Duodenal mucosa (tissue), 2 donors: ENCODE results near the gene ARCN1.
"Not testable (repeated sequence)": the region's sequence is repeated elsewhere in the genome, so short reads cannot be mapped to it uniquely, and the experiment has no call there.

Experiments used
- H3K27ac ChIP-seq: one replicate; pipeline ENCODE4 v1.7.0; 2013; ENCODE audit warnings: low read depth, low read length
- H3K27me3 ChIP-seq, 2 donors: one replicate each; pipeline ENCODE4 v1.7.0; 2013; ENCODE audit warnings: low read length in 2 of 2, control low read depth in 1 of 2; ENCODE audit not compliant: insufficient read depth in 2 of 2, control insufficient read depth in 1 of 2
- H3K36me3 ChIP-seq, 2 donors: one replicate each; pipeline ENCODE4 v1.7.0; 2013; ENCODE audit warnings: low read length in 2 of 2, control low read depth in 1 of 2; ENCODE audit not compliant: insufficient read depth in 2 of 2, control insufficient read depth in 1 of 2
- H3K4me1 ChIP-seq, 2 donors: one replicate each; pipeline ENCODE4 v1.7.0; 2013; ENCODE audit warnings: low read length in 2 of 2, control low read depth in 1 of 2; ENCODE audit not compliant: insufficient read depth in 2 of 2, control insufficient read depth in 1 of 2
- H3K4me3 ChIP-seq, 2 donors: one replicate each; pipeline ENCODE4 v1.7.0; 2013; ENCODE audit warnings: low read length in 2 of 2, low read depth in 1 of 2
- H3K9ac ChIP-seq, 2 donors: one replicate each; pipeline ENCODE4 v1.7.0; 2013; ENCODE audit warnings: low read length in 2 of 2, low read depth in 1 of 2
- H3K9me3 ChIP-seq, 2 donors: one replicate each; pipeline ENCODE4 v1.7.0; 2013; ENCODE audit warnings: low read length in 2 of 2, control low read depth in 1 of 2; ENCODE audit not compliant: control insufficient read depth in 1 of 2

Gene ARCN1

DNA sequence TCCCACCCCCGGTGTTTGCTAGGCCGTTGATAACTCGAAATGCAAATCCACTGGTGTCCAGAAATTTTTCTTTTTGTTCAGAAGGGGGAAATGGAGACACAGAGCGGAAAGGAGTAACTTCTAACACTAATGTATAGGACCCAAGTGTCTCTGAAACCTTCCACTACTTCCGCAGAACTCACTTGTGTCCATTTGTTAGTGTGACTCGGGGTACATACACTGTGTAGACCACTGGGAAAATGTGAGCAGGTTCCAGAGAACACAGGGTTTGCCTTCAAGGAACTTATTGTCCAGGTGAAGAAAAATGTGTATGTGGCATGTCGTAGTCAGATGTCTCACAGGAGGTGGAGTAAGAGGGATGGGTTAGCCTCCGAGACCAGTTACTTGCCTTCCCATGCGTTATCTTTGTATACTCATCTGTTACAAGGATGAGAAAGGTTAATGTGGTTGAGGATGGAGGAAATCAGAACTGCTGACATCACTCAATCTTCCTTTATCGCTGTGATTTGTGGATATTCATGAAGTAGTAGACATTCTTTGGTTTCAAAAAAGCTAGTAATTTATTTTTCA is 857 bp downstream of the ARCN1 start:
- no peaks in the 10 kb centered on the region for H3K27me3 ChIP-seq
- peaks cover 0 to 7% of the 10 kb centered on the region in 2 donors for H3K36me3 ChIP-seq
- peak overlapping the region; percentile 96 for H3K27ac ChIP-seq
- H3K4me3 ChIP-seq = peak overlapping the region; percentile 90 to 96
- no peaks in the 10 kb centered on the region for H3K9me3 ChIP-seq
- peak overlapping the region; percentile 98 to 99 for H3K9ac ChIP-seq
- peaks cover 26 to 28% of the 10 kb centered on the region in 2 donors for H3K4me1 ChIP-seq

DNA sequence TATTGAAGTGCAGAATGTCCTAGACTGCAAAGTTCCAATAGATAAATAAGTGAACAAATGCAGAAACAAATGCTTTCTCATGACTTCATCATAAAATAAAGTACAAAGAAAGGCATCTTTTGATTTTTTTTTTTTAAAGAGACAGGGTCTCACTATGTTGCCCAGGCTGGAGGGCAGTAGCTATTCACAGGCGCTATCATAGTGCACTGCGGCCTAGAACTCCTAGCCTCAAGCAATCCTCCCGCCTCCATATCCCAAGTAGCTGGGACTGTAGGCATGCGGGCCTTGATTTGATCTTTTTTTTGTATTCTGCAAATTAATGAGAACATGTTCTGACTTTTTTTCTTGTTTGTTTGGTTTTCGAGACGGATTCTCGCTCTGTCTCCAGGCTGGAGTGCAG is 2.4 kb downstream of the ARCN1 start:
- H3K4me1 ChIP-seq = peaks cover 26 to 28% of the 10 kb centered on the region in 2 donors
- H3K27ac ChIP-seq = no peak overlapping the region
- H3K36me3 ChIP-seq = peaks cover 0 to 7% of the 10 kb centered on the region in 2 donors
- H3K9me3 ChIP-seq = no peaks in the 10 kb centered on the region
- no peak overlapping the region for H3K9ac ChIP-seq
- no peaks in the 10 kb centered on the region for H3K27me3 ChIP-seq
- H3K4me3 ChIP-seq = peak overlapping the region; percentile 21 to 90

DNA sequence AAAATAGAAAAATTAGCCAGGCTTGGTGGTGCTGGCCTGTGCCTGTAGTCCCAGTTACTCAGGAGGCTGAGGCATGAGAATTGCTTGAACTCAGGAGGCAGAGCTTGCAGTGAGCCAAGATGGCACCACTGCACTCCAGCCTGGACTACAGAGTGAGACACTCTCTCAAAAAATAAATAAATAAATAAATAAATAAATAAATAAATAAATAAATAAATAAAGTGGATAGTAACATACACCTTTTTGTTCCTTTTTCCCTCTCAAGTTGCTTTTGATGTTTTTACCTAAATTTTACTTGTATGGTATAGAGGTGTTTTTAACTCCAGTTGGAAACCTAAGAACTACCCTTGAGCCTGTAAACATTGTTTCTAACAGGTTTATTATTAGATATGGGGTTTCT is 5.8 kb downstream of the ARCN1 start:
- H3K9ac ChIP-seq, H3K9me3 ChIP-seq, H3K27me3 ChIP-seq, H3K27ac ChIP-seq, H3K4me3 ChIP-seq: not testable (repeated sequence)
- peaks cover 19 to 28% of the 10 kb centered on the region in 2 donors for H3K4me1 ChIP-seq
- peaks cover 4 to 24% of the 10 kb centered on the region in 2 donors for H3K36me3 ChIP-seq

DNA sequence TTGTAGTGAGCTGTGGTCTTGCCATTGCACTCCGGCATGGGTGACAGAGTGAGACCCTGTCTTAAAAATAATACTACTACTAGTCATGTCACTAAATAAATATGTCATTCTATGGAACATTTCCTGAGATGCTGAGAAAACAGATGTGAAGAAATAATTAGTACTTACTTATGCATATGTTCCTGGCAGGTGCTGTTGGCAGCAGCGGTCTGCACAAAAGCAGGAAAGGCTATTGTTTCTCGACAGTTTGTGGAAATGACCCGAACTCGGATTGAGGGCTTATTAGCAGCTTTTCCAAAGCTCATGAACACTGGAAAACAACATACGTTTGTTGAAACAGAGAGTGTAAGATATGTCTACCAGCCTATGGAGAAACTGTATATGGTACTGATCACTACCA is 8.8 kb downstream of the ARCN1 start:
- Histone ChIP-seq H3K27ac (no peak overlapping the region), H3K36me3 (peaks cover 18 to 55% of the 10 kb centered on the region in 2 donors), H3K9ac (no peak overlapping the region), H3K9me3 (no peaks in the 10 kb centered on the region), H3K4me3 (no peak overlapping the region), H3K27me3 (no peaks in the 10 kb centered on the region), H3K4me1 (peaks cover 0 to under 1% of the 10 kb centered on the region in 2 donors)

DNA sequence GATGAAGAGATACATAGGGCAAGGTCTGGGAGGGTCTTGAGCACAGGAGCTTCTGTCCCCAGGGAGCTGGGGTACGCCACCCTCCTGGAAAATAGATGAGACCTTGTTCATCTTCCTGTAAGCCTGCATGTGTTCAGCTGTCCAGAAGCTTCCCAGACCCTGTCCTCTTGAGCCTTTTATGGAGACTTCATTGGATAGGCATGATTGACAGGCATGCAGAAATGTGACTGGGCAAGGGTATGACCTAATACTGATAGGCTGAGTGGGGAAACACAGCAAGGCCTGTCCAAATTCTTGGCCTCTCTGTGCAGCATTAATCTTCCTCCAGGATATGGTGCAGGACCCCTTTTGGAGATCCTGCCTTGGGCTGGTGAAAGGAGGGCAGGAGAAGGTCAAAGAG is 15.7 kb downstream of the ARCN1 start:
- no peak overlapping the region for H3K4me3 ChIP-seq
- H3K9ac ChIP-seq = no peak overlapping the region
- peaks cover 45 to 88% of the 10 kb centered on the region in 2 donors for H3K36me3 ChIP-seq
- no peaks in the 10 kb centered on the region for H3K4me1 ChIP-seq
- H3K9me3 ChIP-seq = no peaks in the 10 kb centered on the region
- no peak overlapping the region for H3K27ac ChIP-seq
- no peaks in the 10 kb centered on the region for H3K27me3 ChIP-seq

DNA sequence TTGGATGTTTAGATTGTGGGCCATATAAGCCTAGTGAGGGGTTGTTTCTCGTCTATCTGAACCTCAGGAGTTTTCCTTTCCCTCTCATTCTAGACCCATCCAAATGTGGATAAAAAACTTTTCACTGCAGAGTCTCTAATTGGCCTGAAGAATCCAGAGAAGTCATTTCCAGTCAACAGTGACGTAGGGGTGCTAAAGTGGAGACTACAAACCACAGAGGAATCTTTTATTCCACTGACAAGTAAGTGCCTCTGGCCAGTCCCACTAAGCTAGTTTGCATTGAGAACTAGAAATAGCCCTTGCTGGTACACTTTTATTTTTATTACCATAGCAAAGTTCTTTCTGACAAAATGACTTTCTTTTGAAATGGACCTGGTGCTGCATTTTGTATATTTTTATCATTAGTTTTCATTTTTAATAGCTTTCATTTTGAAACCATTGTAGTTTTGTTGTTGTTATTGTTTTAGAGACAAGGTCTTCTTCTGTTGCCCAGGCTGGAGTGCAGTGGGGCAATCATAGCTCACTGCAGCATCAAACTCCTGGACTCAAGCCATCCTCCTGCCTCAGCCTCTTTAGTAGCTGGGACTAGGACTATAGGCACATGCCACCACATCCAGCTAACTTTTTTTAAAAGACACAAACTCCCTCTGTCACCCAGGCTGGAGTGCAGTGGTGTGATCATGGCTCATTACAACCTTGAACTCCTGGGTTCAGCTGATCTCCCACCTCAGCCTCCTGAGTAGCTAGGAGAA is 20.6 kb downstream of the ARCN1 start:
- peaks cover 39 to 82% of the 10 kb centered on the region in 2 donors for H3K36me3 ChIP-seq
- no peak overlapping the region for H3K27ac ChIP-seq
- no peaks in the 10 kb centered on the region for H3K4me1 ChIP-seq
- no peaks in the 10 kb centered on the region for H3K27me3 ChIP-seq
- no peak overlapping the region for H3K4me3 ChIP-seq
- H3K9ac ChIP-seq = no peak overlapping the region
- H3K9me3 ChIP-seq = no peaks in the 10 kb centered on the region

DNA sequence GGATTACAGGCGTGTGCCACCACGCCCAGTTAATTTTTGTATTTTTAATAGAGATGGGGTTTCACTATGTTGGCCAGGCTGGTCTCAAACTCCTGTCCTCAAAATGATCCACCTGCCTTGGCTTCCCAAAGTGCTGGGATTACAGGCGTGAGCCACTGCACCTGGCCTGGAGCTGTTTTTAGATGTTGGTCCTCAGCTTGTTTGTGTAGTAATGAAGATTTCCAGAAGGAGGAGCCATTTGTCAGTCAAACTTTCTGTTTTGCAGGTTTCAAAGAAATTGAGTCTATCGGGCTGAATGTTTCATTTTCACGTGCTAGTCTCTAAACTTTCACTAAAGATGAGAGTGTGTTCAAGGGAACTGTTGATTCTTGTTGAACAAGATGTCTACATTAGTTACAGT is 22.8 kb downstream of the ARCN1 start:
- H3K4me1 ChIP-seq = not testable (repeated sequence)

DNA sequence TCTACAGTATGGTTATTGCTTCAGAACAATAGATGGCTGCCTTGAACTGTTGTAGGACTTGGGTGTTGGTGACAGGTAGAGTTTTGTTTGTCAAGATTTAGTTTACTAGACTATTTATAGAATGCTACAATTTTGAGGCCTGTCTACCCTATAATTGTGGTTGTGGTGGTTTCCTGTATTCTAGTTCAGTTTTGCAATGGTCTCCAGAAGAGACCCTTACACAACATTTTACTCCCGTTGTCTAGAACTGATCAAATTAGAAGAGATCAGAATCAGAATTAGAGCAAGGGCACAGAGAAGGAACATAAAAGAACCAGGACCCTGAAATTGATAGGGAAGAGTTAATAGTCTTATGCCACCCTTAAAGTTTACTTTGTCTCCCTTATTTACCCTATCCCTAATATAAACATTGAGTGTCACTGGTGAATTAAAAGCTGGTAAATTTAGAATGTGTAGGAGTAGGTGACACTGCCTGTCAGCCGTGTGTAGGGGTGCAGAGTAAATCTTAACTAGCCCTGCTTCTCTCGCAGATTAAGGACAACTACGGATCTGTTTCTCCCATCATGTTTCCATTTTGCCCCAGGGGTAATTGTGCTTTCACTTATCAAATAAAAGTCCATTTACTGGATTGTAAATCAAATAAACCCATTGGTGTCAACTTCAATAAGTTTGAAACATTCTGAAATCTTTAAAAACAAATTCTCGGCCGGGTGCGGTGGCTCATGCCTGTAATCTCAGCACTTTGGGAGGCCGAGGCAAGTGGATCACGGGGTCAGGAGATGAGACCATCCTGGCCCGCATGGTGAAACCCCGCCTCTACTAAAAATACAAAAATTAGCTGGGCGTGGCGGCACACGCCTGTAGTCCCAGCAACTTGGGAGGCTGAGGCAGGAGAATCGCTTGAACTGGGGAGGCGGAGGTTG is 24.3 kb downstream of the ARCN1 start:
- H3K4me3 ChIP-seq = no peak overlapping the region
- no peak overlapping the region for H3K9ac ChIP-seq
- H3K36me3 ChIP-seq = peaks cover 28 to 79% of the 10 kb centered on the region in 2 donors
- H3K4me1 ChIP-seq = no peaks in the 10 kb centered on the region
- no peaks in the 10 kb centered on the region for H3K27me3 ChIP-seq
- no peak overlapping the region for H3K27ac ChIP-seq
- H3K9me3 ChIP-seq = no peaks in the 10 kb centered on the region

More for the DNA sequence above, 22.8 kb downstream of the ARCN1 start:
- not testable (repeated sequence) for H3K4me3 ChIP-seq, H3K27ac ChIP-seq, H3K9me3 ChIP-seq, H3K9ac ChIP-seq, H3K27me3 ChIP-seq
- H3K36me3 ChIP-seq = peaks cover 37 to 81% of the 10 kb centered on the region in 2 donors

DNA sequence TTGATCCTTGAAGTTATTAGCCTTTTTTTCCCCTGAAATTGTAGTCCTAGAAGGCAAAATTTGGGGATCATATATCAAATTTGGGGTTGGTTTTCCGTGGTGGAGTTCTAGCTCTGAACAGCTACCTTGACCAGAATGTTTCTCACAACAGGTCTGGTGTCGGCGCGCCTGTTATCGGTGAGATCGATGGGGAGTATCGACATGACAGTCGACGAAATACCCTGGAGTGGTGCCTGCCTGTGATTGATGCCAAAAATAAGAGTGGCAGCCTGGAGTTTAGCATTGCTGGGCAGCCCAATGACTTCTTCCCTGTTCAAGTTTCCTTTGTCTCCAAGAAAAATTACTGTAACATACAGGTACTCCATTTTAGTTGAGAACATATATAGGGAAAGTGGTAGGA is 25.3 kb downstream of the ARCN1 start:
- peaks cover 28 to 80% of the 10 kb centered on the region in 2 donors for H3K36me3 ChIP-seq

DNA sequence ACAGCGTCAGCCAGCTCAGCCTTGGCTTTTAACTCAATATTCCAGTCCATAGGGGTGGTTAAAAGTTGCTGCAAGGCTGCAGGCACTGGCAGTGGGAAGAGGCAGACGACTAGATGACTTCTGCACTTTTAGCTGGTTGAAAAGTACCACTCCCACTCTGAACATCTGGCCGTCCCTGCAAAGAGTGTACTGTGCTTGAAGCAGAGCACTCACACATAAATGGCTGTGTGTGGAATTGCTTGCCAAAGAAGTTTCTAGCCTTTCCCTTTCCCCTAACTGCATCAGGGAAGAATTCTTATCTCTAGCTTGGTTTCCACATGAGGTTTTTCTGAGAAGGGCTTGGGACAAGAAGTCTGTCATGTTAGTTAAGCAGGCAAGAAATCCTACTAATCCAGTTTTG is 30.1 kb downstream of the ARCN1 start:
- Histone ChIP-seq H3K4me1 (peaks cover 12 to 25% of the 10 kb centered on the region in 2 donors), H3K27ac (no peak overlapping the region), H3K27me3 (no peaks in the 10 kb centered on the region), H3K9ac (no peak overlapping the region), H3K9me3 (no peaks in the 10 kb centered on the region), H3K36me3 (peaks cover 15 to 44% of the 10 kb centered on the region in 2 donors), H3K4me3 (no peak overlapping the region)

More for the DNA sequence above, 25.3 kb downstream of the ARCN1 start:
- H3K27me3 ChIP-seq = no peaks in the 10 kb centered on the region
- H3K9me3 ChIP-seq = no peaks in the 10 kb centered on the region
- no peak overlapping the region for H3K9ac ChIP-seq
- no peak overlapping the region for H3K4me3 ChIP-seq
- no peak overlapping the region for H3K27ac ChIP-seq
- no peaks in the 10 kb centered on the region for H3K4me1 ChIP-seq
